Measurements from ENCODE around the gene CTSW.

The CTSW gene

GRCh38 chr11:65932558-65932919, 52.9 kb downstream of the CTSW start:
- peak; percentile 51 for DNase-seq
